IMR-90 (cell line): ENCODE measurements around the gene GABARAPL1. TPM values are rescaled to one million over a fixed set of nuclear protein-coding genes. Genes with fewer than 3 reads are reported as not detected.

Experiments
- ATAC-seq: fragments of 200-7000 bp; cut with Tn5 transposase; 2 replicates; pipeline ENCODE4 v1.9.1; 2020; ENCODE audit warnings: low read depth, mild to moderate bottlenecking, moderate library complexity
- BruUV-seq: library from RNA; stranded (reverse); fragments of 400-500 nt; replicated peaks from 2 replicates; lab custom pipeline; 2021; lab: Mats Ljungman, UMichigan
- CTCF ChIA-PET: fragments of 300-600 bp; formaldehyde crosslinking; extraction: SDS; loops from one replicate; lab custom pipeline; 2021; ENCODE audit warnings: antibody characterized with exemption; lab: Yijun Ruan, JAX
- POLR2A ChIA-PET: fragments of 300-600 bp; sonication (Branson Sonifier 250); formaldehyde crosslinking; loops from one replicate; lab custom pipeline; 2022; ENCODE audit warnings: antibody characterized with exemption; ENCODE audit not compliant: unreplicated experiment; lab: Charles Lee
- DNase-seq: peaks from one replicate; pipeline ENCODE4 v3.0.0; 2013
- H2AFZ ChIP-seq: replicated peaks from 2 replicates; pipeline ENCODE3; 2013; ENCODE audit warnings: low read length, mild to moderate bottlenecking; ENCODE audit not compliant: poor library complexity
- H2AK5ac ChIP-seq: 2 replicates; pipeline ENCODE4 v1.6.1; 2013; ENCODE audit warnings: low read depth, low read length, inconsistent platforms
- H2AK9ac ChIP-seq: replicated peaks from 2 replicates; pipeline ENCODE3; 2013; ENCODE audit warnings: mild to moderate bottlenecking, low read depth, low read length, moderate library complexity; ENCODE audit not compliant: poor library complexity
- H2BK120ac ChIP-seq: 2 replicates; pipeline ENCODE4 v1.6.1; 2013; ENCODE audit warnings: low read depth, low read length, inconsistent platforms
- H2BK15ac ChIP-seq: 3 replicates; pipeline ENCODE4 v1.6.1; 2013; ENCODE audit warnings: low read depth, low read length, inconsistent platforms
- H2BK20ac ChIP-seq: 2 replicates; pipeline ENCODE4 v1.6.1; 2013; ENCODE audit warnings: low read depth, mild to moderate bottlenecking, inconsistent platforms, low read length, moderate library complexity
- H2BK5ac ChIP-seq: 2 replicates; pipeline ENCODE4 v1.6.1; 2013; ENCODE audit warnings: mild to moderate bottlenecking, low read depth, low read length, inconsistent platforms; ENCODE audit not compliant: poor library complexity, severe bottlenecking
- H3K14ac ChIP-seq: replicated peaks from 2 replicates; pipeline ENCODE4 v1.6.1; 2013; ENCODE audit warnings: low read depth, low read length, inconsistent platforms
- H3K18ac ChIP-seq: 2 replicates; pipeline ENCODE4 v1.6.1; 2013; ENCODE audit warnings: low read depth, low read length, control low read depth
- H3K23ac ChIP-seq: 2 replicates; pipeline ENCODE4 v1.6.1; 2013; ENCODE audit warnings: low read depth, low read length, inconsistent platforms
- H3K27ac ChIP-seq: 2 replicates; pipeline ENCODE4 v1.5.1; 2013; ENCODE audit warnings: mild to moderate bottlenecking, control low read depth, low read length; ENCODE audit not compliant: insufficient read depth
- H3K27me3 ChIP-seq: 2 replicates; pipeline ENCODE4 v1.6.1; 2013; ENCODE audit warnings: low read length; ENCODE audit not compliant: control insufficient read depth, insufficient read depth
- H3K36me3 ChIP-seq: 2 replicates; pipeline ENCODE4 v1.6.1; 2013; ENCODE audit warnings: low read length, mixed read lengths; ENCODE audit not compliant: control insufficient read depth, insufficient read depth
- H3K4ac ChIP-seq: 2 replicates; pipeline ENCODE4 v1.6.1; 2013; ENCODE audit warnings: low read depth, low read length, inconsistent platforms
- H3K4me1 ChIP-seq: 2 replicates; pipeline ENCODE4 v1.6.1; 2013; ENCODE audit warnings: low read length, mixed read lengths; ENCODE audit not compliant: control insufficient read depth, insufficient read depth
- H3K4me2 ChIP-seq: 2 replicates; pipeline ENCODE4 v1.6.1; 2013; ENCODE audit warnings: low read depth, mild to moderate bottlenecking, control low read depth, low read length, moderate library complexity
- H3K4me3 ChIP-seq: 2 replicates; pipeline ENCODE4 v1.5.1; 2013; ENCODE audit warnings: low read depth, mild to moderate bottlenecking, control low read depth, low read length, moderate library complexity; ENCODE audit not compliant: insufficient read depth
- H3K56ac ChIP-seq: 2 replicates; pipeline ENCODE4 v1.6.1; 2013; ENCODE audit warnings: low read length, inconsistent platforms; ENCODE audit not compliant: insufficient read depth; ENCODE audit errors: extremely low read depth
- H3K79me1 ChIP-seq, 2 experiments: 2 replicates each; pipeline ENCODE4 v1.6.1; 2013; ENCODE audit warnings: low read length in 2 of 2, inconsistent platforms in 1 of 2, low read depth in 1 of 2
- H3K9ac ChIP-seq: 2 replicates; pipeline ENCODE4 v1.6.1; 2013; ENCODE audit warnings: low read depth, low read length, control low read depth
- H3K9me1 ChIP-seq: 2 replicates; pipeline ENCODE4 v1.6.1; 2013; ENCODE audit warnings: low read length, inconsistent platforms; ENCODE audit not compliant: insufficient read depth
- H3K9me3 ChIP-seq: 2 replicates; pipeline ENCODE4 v1.6.1; 2013; ENCODE audit warnings: low read length; ENCODE audit not compliant: control insufficient read depth, insufficient read depth
- H4K20me1 ChIP-seq: 2 replicates; pipeline ENCODE4 v1.6.1; 2013; ENCODE audit warnings: low read length, inconsistent platforms; ENCODE audit not compliant: insufficient read depth
- H4K5ac ChIP-seq: 2 replicates; pipeline ENCODE4 v1.6.1; 2013; ENCODE audit warnings: mild to moderate bottlenecking, low read depth, low read length, control low read depth
- H4K8ac ChIP-seq, 2 experiments: 2 replicates each; pipeline ENCODE4 v1.6.1; 2013; ENCODE audit warnings: low read depth in 2 of 2, low read length in 2 of 2, control low read depth in 1 of 2, inconsistent platforms in 1 of 2
- H4K91ac ChIP-seq: 2 replicates; pipeline ENCODE4 v1.6.1; 2013; ENCODE audit warnings: low read depth, low read length, inconsistent platforms; ENCODE audit not compliant: insufficient read depth
- CEBPB ChIP-seq: IDR thresholded peaks from 2 replicates; pipeline ENCODE4 v1.6.1; 2012; ENCODE audit warnings: low read depth, low read length, improper control_type of control experiment
- CTCF ChIP-seq: conservative IDR thresholded peaks from 2 replicates; pipeline ENCODE4 v1.5.1; 2012; ENCODE audit warnings: mild to moderate bottlenecking, low read depth, low read length, improper control_type of control experiment
- MAFK ChIP-seq: IDR thresholded peaks from 2 replicates; pipeline ENCODE4 v1.6.1; 2012; ENCODE audit warnings: low read depth, low read length, improper control_type of control experiment
- MXI1 ChIP-seq: IDR thresholded peaks from 2 replicates; pipeline ENCODE4 v1.6.1; 2012; ENCODE audit warnings: low read depth, mild to moderate bottlenecking, low read length, moderate library complexity, borderline replicate concordance
- POLR2A ChIP-seq: IDR thresholded peaks from 2 replicates; pipeline ENCODE4 v1.6.1; 2012; ENCODE audit warnings: mild to moderate bottlenecking, low read depth, low read length
- RAD21 ChIP-seq: IDR thresholded peaks from 2 replicates; pipeline ENCODE4 v1.6.1; 2012; ENCODE audit warnings: low read length, improper control_type of control experiment
- RFX5 ChIP-seq: IDR thresholded peaks from 2 replicates; pipeline ENCODE4 v1.8.0; 2012; ENCODE audit warnings: low read depth, mild to moderate bottlenecking, low read length, moderate library complexity
- SMC3 ChIP-seq: fragments of 150-350 bp; IDR thresholded peaks from 2 replicates; pipeline ENCODE4 v1.6.1; 2016; ENCODE audit warnings: low read depth, mild to moderate bottlenecking, antibody characterized with exemption, low read length, moderate library complexity
- WGBS, 2 experiments: methylation state at CpG; one replicate each; pipeline versions ENCODE4 v1.1.5 to v1.1.7; 2013; ENCODE audit warnings: missing lambda C conversion rate in 2 of 2; ENCODE audit not compliant: insufficient read length in 1 of 2; ENCODE audit errors: extremely low coverage in 2 of 2; 5-methylcytosine and 5-hydroxymethylcytosine counted together
- dilution Hi-C: fragments of 300-500 bp; cut with HindIII; formaldehyde crosslinking; loops from one replicate; pipeline ENCODE4 v1.14.3; 2018; ENCODE audit warnings: low sequenced_read_pairs; ENCODE audit not compliant: unreplicated experiment
- in situ Hi-C: fragments of 300-500 bp; cut with MboI; formaldehyde crosslinking; loops from 3 replicates; pipeline ENCODE4 v1.14.3; 2019; ENCODE audit warnings: low sequenced_read_pairs, inconsistent platforms, mixed read lengths
- intact Hi-C: fragments of 100-400 bp; cut with micrococcal nuclease; formaldehyde crosslinking; loops from 2 replicates; pipeline ENCODE4 v1.10.0; 2022
- polyA plus RNA-seq, 3 experiments: library from polyadenylated mRNA; depleted of rRNA; stranded (reverse); fragments of >200 nt; gene quantifications; 2 replicates each; pipeline ENCODE4 v1.2.3, GENCODE V29; 2012; ENCODE audit warnings: low replicate concordance in 1 of 3
- total RNA-seq: library from RNA; depleted of rRNA; stranded (reverse); fragments of >200 nt; gene quantifications from 2 replicates; pipeline ENCODE4 v1.2.3, GENCODE V29; 2012

Gene GABARAPL1
- total and polyA plus RNA-seq, 2 of the 4 experiments (the other 2 are of a cell fraction), result 51.6 to 93.6 TPM

- H3K36me3 ChIP-seq, result peaks cover 34% of the 10 kb centered on the region
- no peaks in the 10 kb centered on the region for H3K9me3 ChIP-seq
- no peak overlapping the region for H3K4me3 ChIP-seq
- no peak overlapping the region for H3K27ac ChIP-seq
- H2AFZ ChIP-seq, result no peak overlapping the region
- WGBS, 2 experiments, result no CpG with 5 or more reads among the region's 1 CpG
- peaks cover 7% of the 10 kb centered on the region; the same call in 1 of the 2 replicates for H3K9me1 ChIP-seq
- no peak overlapping the region for H4K5ac ChIP-seq
- H3K14ac ChIP-seq, result no peak overlapping the region
- no TSS peak for BruUV-seq
- dilution Hi-C loops (no loop called here), intact Hi-C loops (no loop called here), in situ Hi-C loops (no loop called here)
- no peak overlapping the region for H3K9ac ChIP-seq
- no peak overlapping the region for H3K56ac ChIP-seq
- ChIA-PET POLR2A (no interaction called here), CTCF (interaction anchor here (1.0 kb wide), 1 partner anchor 9 kb away, joined by 3 read pairs; no protein-coding TSS in a partner anchor)
- no peak overlapping the region for H3K23ac ChIP-seq
- no peak overlapping the region for H4K91ac ChIP-seq
- H2AK5ac ChIP-seq, result no peak overlapping the region
- H3K79me1 ChIP-seq, result peaks cover 3 to 10% of the 10 kb centered on the region in 2 experiments; a peak in 2 of 4 replicates
- ATAC-seq (peak; percentile 35; the same call in 1 of the 2 replicates), DNase-seq (no peak)
- no peak overlapping the region for H2BK120ac ChIP-seq
- TF ChIP-seq CEBPB, result peak; percentile 80
- no peak for TF ChIP-seq MXI1
- TF ChIP-seq RFX5, result no peak
- TF ChIP-seq SMC3, result no peak
- TF ChIP-seq POLR2A, result no peak
- TF ChIP-seq MAFK, result no peak
- no peak for TF ChIP-seq CTCF
- no peak for TF ChIP-seq RAD21
- H4K20me1 ChIP-seq, result peaks cover 11% of the 10 kb centered on the region; the same call in 1 of the 2 replicates
- no peak overlapping the region for H2BK15ac ChIP-seq
- H3K27me3 ChIP-seq, result no peaks in the 10 kb centered on the region
- no peak overlapping the region for H2AK9ac ChIP-seq
- H4K8ac ChIP-seq, result no peak overlapping the region
- no peak overlapping the region for H2BK5ac ChIP-seq
- H2BK20ac ChIP-seq, result no peak overlapping the region
- peaks cover 6% of the 10 kb centered on the region for H3K4me1 ChIP-seq
- no peak overlapping the region for H3K18ac ChIP-seq
- 0 out of 2 replicates have a peak overlapping the region, but pooled peaks have one; percentile 34 for H3K4me2 ChIP-seq
- H3K4ac ChIP-seq, result no peak overlapping the region
These were observed 14.1 kb downstream of the GABARAPL1 start for GRCh38 chr12:10226731-10227130.
